GM08714 (cell line): ENCODE data around the gene SMPDL3B.
"Not testable (repeated sequence)": the region's sequence is repeated elsewhere in the genome, so short reads cannot be mapped to it uniquely, and the experiment has no call there.

Experiments
- H3K4me3 ChIP-seq: fragments of 200-500 bp; sonication (Bioruptor generic); 2 replicates; pipeline ENCODE4 v1.5.1; 2014; ENCODE audit warnings: mild to moderate bottlenecking, low read length, inconsistent platforms
- ZNF274 ChIP-seq: IDR thresholded peaks from 2 replicates; pipeline ENCODE4 v1.6.1; 2012; ENCODE audit warnings: mild to moderate bottlenecking, low read depth, low read length

Gene SMPDL3B

DNA sequence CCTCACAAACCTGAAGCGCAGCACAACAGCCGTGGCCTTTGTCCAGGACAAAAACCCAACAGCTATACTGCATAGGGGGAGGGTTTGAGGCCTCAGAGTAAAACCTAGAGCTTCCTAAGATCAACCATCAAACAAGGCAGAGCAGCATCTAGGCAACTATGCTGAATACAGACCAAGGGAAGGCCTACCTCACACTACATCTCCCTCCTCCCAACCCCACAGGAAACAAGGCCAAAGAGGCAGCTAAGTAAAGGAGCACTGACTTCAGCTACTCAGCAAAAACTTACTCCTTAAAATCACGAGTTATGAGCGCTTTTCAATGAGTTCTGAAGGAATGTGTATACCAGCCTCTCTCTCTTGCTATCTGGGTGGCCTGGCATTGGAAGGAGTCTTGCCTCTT, 37.3 kb downstream of the SMPDL3B start:
- no peak for TF ChIP-seq ZNF274
- no peak overlapping the region for H3K4me3 ChIP-seq

DNA sequence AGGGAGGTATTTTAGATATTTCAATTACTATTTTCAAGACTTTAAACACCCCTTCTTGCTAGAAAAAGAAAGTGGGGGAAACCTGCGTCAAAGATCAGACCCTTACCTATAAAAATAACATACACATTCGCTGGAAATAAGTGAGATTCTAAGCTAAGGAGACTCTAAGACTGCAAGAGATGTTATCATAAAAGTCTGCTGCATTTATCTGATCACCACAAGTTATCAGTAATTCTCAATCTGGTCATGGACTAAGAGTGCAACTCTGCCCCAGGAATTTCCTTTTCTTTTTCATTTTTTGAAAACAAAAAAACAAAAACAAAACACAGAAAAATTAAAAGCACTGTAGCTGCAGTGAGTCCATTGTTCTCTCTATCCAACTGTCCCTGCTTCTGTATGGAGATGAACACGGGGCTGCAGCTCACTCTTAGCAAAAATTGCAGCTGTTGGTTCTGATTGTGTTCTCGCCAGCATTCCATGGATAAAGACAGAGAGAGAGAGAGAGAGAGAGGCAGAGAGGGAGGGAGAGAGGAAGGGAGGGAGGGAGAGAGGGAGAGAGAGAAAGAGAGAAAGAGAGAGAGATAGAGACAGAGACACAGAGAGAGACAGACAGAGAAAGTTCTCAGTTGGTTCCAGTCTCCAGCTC, 39.1 kb downstream of the SMPDL3B start:
- TF ChIP-seq ZNF274, result no peak
- no peak overlapping the region for H3K4me3 ChIP-seq

DNA sequence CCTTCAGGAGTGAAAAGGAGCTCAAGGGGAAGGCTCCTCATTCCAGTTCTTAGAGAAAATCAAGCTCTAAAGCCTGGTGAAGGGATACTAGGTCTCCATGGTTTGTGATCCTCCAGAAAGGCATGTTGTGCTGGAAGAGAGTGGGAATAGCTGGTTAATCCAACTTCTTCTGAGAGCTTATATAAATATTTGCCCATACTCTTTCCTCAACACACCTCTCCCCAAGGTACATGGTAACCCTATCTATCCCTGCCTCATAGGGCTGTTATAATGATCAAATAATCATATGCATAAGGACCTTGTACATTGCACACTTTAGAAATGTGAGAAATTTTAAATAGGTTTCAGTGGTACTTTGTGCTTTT, 39.6 kb downstream of the SMPDL3B start:
- H3K4me3 ChIP-seq, result no peak overlapping the region
- TF ChIP-seq ZNF274, result no peak

DNA sequence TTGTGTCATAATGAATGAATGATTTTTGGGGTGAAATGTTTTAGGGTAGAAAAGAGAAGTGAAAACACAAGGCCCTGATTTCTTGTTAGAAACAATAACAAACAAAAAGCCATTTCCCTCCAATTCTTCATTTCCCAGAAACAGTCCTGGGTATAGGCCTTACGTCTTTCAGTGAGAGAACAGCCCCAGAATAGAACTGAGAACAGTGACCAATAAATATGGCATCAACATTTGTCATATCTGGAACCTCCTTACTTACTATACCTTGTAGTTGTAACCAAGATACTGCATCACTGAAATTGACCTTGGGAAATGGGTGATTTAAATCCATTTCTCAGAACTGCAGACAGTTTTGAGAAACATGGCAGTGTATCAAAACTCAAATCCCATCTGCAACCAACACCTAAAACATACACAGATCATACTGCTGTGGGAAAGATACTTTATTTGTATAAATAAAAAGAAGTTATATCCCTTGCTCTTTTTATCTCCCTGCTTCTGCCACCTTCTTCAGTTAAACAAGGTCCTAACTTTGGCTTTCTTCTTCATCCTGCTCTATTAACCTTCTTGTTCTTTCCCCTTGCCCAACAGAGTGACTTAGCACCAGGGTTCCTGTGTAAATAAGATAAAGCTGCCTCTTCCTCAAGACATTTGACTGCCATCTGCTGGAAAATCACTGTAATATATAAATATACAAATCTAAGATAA, 44.5 kb downstream of the SMPDL3B start:
- no peak overlapping the region for H3K4me3 ChIP-seq
- no peak for TF ChIP-seq ZNF274

DNA sequence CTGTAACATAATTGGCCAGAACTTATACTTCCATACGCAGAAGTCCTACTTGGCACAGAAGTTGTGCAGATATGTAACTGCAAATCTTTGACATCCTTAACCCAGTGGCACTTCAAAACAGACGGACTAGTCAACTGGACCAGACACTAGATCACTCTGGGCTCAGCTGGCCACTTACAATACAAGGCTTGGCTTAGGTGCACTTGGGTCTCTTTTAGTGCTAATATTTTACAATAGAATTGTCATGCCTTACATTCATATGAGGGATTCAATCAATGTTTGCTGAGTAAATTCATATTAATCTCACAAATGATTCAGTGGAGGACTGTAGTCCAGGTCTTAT, 45.0 kb downstream of the SMPDL3B start:
- TF ChIP-seq ZNF274, result no peak
- no peak overlapping the region for H3K4me3 ChIP-seq

DNA sequence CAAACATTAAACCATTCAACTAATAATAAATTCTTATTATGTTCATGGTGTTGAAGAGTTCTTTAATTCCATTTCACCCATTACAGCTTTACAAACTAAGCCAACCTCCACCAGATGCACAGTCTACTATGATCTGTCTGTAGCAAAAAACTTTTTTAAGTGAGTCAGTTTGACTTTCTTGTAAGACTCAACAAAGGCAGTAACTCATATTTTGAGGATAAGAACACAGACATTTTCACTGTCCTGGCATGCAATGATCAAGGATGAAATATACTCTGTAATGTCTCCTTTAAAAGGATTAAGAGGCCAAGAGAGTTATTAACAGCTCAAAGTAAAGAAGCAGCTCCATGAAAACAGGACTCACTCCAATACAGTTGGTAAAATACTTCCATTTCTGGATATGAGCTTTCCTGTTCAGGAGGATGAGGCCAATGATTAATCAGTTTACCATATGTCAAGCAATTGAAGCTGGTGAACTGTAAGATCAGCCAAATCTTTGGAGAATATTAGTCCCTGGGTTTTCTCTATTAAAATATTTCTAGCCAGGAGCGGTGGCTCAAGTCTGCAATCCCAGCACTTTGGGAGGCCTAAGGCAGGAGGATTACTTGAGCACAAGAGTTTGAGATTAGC, 45.5 kb downstream of the SMPDL3B start:
- no peak overlapping the region for H3K4me3 ChIP-seq
- no peak for TF ChIP-seq ZNF274

DNA sequence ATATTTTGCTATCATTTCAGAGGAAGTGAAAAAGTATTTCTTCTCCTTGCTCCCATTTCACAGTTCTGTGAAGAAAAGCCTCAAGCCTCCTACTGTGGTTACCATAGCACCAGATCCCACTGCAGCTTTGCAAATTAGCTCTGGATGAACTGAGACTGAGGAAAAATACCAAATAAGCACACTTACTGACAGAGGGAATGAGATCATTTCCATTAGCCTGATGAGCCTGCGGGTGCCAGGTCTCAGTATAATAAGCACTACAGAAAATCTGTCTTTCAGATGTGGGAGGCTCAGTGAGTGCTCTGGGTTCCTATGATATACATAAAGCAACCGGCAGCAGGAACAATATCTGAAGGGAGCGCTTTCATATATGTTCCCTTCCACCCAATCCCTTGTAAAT, 46.3 kb downstream of the SMPDL3B start:
- no peak for TF ChIP-seq ZNF274
- no peak overlapping the region for H3K4me3 ChIP-seq

DNA sequence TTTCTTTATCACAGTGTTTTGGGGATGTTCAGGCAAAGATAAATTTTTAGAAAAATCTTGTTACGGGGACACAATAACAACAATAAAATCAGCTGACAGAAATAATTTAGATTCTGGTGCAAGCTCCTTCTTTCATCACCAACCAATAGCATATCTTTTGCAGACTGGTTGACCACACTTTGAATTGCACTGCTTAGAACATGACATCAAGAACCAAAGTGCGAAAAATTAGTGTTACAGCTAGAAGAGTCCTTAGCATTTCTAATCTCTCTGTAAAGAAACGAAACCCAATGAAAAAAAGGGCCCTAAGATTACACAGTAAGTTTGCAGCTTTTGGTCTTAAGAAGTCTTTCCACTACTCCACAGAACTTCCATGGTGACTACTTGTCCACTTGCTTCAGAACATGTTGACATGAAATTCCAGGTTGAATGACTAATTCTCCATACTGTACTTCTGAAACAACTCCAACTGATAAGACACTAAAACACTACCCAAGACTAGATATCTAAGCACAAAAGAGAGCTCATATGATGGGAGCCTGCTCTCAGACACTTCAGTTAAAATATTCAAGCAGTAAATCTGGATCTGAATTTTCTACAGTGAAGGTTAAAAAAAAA, 56.2 kb downstream of the SMPDL3B start:
- TF ChIP-seq ZNF274, result no peak
- H3K4me3 ChIP-seq, result no peak overlapping the region

DNA sequence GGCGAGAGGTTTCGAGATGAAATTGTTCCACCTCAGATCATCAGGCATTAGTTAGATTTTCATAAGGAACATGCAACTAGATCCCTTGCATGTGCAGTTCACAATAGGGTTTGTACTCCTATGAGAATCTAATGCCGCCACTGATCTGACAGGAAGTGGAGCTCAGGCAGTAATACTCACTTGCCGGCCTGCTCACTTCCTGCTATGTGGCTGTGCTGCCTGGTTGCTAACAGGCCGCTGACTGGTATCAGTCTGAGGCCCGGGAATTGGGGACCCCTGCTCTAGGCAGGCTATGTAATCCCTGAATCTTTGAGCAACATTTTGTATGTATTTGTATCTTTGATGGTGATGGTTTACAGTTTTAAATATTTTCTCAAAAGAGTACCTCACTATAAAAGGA, 57.5 kb downstream of the SMPDL3B start:
- TF ChIP-seq ZNF274, result no peak
- no peak overlapping the region for H3K4me3 ChIP-seq

DNA sequence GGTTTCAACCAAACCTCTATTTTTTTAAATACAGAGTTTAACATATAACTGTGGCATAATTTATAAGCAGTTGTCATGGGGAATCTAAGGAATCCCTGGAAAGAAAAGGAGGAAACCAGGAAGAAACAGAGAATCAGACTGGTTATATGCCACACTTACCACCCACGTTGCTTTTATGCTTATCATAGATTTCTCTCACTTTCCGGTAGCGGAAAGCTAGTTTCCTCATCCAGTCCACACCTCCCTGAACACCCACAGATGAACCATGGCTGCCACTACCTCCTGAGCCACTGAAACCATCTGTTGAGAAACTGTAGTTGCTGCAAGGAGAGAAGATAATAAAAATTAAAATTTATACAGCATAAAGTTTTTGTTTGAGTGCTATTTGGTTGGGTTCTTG, 58.4 kb downstream of the SMPDL3B start:
- H3K4me3 ChIP-seq, result no peak overlapping the region
- TF ChIP-seq ZNF274, result no peak

DNA sequence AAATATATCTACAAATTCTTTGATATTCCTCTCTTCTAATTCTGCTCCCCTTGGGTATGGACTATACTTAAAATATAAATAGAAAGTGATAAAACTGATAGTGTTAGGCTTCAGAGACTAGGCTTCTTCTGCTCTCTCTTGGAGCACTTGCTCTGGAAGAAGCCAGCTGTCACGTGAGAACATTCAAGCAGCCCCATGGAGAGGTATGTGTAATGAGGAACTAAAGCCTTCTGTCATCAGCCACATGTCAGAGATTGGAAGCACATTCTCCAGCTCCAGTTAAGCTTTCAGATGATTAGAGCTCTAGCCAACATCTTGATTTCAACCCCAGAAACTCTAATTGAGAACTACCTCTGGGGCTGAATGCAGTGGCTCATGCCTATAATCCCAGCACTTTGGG, 59.3 kb downstream of the SMPDL3B start:
- no peak overlapping the region for H3K4me3 ChIP-seq
- TF ChIP-seq ZNF274, result no peak

DNA sequence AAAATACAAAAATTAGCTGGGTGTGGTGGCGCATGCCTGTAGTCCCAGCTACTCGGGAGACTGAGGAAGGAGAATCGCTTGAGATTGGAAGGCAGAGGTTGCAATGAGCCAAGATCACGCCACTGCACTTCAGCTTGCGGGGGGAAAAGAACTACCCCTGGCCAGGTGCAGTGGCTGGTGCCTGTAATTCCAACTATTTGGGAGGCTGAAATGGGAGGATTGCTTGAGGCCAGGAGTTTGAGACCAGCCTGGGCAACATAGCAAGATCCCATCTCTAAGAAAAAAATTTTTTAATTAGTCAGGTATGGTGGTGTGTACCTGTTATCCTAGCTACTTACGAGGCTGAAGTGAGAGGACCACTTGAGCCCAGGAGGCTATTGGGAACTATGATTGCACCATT, 59.7 kb downstream of the SMPDL3B start:
- not testable (repeated sequence) for H3K4me3 ChIP-seq

DNA sequence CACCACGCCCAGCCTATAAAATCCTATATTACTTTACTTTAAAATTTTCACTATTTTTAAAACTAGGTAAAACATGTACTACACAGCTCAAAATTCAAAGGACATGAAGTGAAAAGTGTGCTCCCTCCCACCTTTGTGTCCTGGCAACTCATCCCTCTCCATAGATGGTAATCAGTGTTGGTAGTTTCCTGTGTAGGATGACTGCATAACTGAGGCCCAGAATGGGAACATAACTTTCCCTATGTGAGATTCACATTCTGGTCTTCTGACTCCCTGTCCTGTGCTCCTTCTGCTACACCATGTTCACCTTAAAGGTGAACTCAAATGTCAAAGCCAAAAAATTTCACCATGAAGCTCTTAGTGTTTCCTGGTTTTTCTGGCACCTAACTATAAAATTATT, 64.3 kb downstream of the SMPDL3B start:
- H3K4me3 ChIP-seq, result no peak overlapping the region
- TF ChIP-seq ZNF274, result no peak

DNA sequence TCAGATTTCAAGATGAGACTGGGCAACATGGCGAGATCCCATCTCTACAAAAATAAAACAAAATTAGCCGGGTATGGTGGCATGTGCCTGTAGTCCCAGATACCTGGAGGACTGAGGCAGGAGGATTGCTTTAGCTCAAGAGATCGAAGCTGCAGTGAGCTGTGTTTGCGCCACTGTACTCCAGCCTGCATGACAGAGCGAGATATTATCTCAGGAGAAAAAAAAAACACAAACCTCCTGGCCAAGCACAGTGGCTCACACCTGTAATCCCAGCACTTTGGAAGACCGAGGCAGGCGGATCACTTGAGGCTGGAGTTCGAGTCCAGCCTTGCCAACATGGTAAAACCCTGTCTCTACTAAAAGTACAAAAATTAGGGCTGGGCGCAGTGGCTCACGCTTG, 67.8 kb downstream of the SMPDL3B start:
- TF ChIP-seq ZNF274, result no peak
- no peak overlapping the region for H3K4me3 ChIP-seq

DNA sequence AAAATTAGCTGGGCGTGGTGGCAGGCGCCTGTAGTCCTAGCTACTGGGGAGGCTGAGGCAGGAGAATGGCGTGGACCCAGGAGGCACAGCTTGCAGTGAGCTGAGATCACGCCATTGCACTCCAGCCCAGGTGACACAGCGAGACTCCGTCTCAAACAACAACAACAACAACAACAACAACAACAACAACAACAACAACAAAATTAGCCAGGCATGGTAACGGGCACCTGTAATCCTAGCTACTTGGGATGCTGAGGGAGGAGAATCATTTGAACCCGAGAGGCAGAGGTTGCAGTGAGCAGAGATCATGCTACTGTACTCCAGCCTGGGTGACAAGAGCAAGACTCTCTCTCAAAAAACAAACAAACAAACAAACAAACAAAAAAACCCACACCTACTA, 68.3 kb downstream of the SMPDL3B start:
- H3K4me3 ChIP-seq, result not testable (repeated sequence)
